Testis (tissue), 2 donors: ENCODE results near the gene C20orf144.

Experiments used
- CTCF ChIP-seq, 3 experiments: fragments of 450-650 bp in 2 of 3; fragments of 200-600 bp in 1 of 3; sonication (generic) in 1 of 3; IDR thresholded peaks; one replicate each; pipeline ENCODE4 v1.5.1; 2016 to 2019; ENCODE audit warnings: antibody characterized with exemption in 3 of 3, mild to moderate bottlenecking in 2 of 3, moderate library complexity in 1 of 3
- POLR2A ChIP-seq: fragments of 450-650 bp; IDR thresholded peaks from one replicate; pipeline ENCODE4 v1.6.1; 2017; ENCODE audit warnings: antibody characterized with exemption, mild to moderate bottlenecking, moderate library complexity

- no peak for TF ChIP-seq CTCF (IDR thresholded peaks at IDR 0.05)
- no peak for TF ChIP-seq POLR2A
Observed at GRCh38 chr20:33622705-33623365, 39.3 kb upstream of the C20orf144 start.
